ENCODE results near the gene BAMBI.

Gene BAMBI

GRCh38 chr10:28732091-28732490 is 54.8 kb downstream of the BAMBI start:
- TF ChIP-seq Cebpa-rat (IDR thresholded peaks at IDR 0.05): no peak
- Histone ChIP-seq H3K4me3 (no peak overlapping the region), H3K9ac (no peak overlapping the region), H3K27me3 (no peaks in the 10 kb centered on the region), H3K9me3 (peaks cover 15% of the 10 kb centered on the region), H4K20me1 (no peaks in the 10 kb centered on the region), H3K4me1 (no peaks in the 10 kb centered on the region), H3K4me2 (no peak overlapping the region), H3K36me3 (no peaks in the 10 kb centered on the region), H3K27ac (no peak overlapping the region)

Data from BLaER1 (cell line).